GM19463 (cell line): ENCODE results near the gene IL20RB.

Experiments
- ATAC-seq: cut with Tn5 transposase; IDR thresholded peaks from one replicate; pipeline ENCODE4 v1.9.1; 2021; ENCODE audit warnings: mild to moderate bottlenecking, moderate library complexity; ENCODE audit not compliant: unreplicated experiment

The IL20RB gene, protein sequence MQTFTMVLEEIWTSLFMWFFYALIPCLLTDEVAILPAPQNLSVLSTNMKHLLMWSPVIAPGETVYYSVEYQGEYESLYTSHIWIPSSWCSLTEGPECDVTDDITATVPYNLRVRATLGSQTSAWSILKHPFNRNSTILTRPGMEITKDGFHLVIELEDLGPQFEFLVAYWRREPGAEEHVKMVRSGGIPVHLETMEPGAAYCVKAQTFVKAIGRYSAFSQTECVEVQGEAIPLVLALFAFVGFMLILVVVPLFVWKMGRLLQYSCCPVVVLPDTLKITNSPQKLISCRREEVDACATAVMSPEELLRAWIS

GRCh38 chr3:136957751-136958288, at the start of gene IL20RB:
Gene IL20RB (plus strand): TSS chr3:136957983. CDS start chr3:136958114, 131 bp downstream.
- ATAC-seq: no peak

- no peak for ATAC-seq
Measured at GRCh38 chr3:136908297-136908696, 49.5 kb upstream of the IL20RB start.

- ATAC-seq: peak; percentile 62
Measured at GRCh38 chr3:136909187-136909586, 48.6 kb upstream of the IL20RB start.

GRCh38 chr3:136910697-136911096, 47.1 kb upstream of the IL20RB start:
- ATAC-seq: no peak

DNA sequence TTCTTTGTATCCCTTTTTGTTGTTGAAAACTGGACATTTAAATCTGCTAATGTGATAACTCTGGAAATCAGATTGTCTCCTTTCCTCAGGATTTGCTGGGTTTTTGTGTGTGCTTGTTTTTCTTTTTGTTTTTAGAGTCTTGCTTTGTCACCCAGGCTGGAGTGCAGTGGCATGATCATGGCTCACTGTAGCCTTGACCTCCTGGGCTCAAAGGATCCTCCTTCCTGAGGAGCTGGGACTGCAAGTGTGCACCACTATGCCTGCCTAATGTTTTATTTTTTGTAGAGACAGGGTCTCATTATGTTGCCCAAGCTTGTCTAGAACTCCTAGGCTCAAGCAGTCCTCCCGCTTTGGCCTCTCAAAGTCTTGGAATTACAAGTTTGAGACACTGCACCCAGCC, 44.6 kb upstream of the IL20RB start:
- no peak for ATAC-seq

DNA sequence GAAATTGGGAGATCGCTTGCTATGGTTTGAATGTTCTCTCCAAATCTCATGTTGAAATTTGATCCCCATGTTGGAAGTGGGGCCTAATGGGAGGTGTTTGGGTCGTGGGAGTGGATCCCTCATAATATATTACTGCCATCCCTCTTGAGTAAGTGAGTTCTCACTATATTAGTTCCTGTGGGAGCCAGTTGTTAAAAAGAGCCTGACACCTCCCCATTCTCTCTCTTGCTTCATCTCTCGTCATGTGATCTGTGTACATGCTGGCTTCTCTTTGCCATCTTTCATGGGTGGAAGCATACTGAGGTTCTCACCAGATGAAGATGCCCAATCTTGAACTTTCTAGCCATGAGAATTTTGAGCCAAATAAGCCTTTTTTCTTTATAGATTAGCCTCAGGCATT, 43.0 kb upstream of the IL20RB start:
- no peak for ATAC-seq

GRCh38 chr3:136916223-136916622, 41.6 kb upstream of the IL20RB start:
- ATAC-seq: no peak

DNA sequence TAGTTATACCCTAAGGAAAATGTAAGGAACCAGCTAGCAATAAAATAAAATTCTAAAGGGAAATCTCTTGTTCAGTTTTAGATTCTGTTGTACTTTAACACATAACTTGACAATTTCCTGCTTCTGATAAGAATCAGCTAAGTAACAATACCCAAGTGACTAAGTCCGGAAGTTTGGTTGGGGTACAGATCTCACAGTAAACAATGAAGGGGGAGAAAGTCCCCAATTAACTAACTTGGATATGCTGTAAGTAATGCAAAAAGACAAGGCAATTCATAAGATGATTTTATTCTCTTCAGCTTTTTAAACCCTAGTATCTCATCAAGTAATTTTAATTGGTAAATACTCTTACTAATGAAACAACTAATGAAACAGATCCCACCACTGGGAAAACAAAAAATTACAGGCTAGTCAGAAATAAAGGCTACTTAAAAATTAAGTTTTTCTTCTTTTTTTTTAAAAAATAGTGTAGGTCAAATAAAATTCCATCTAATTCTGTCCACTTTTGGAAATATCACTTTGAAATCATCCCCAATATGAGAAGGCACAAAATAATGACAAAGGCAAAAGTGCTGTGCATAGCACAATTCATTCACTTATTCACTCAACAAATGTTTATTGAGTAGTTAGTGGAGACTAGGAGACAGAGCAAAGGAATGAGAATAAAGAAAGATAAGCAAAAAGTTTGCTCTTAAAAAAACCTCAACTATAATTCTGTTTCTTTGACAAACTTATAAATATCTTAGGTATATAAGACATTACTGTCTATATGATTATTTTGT, 37.8 kb upstream of the IL20RB start:
- ATAC-seq: peak; percentile 48

GRCh38 chr3:136920904-136921611, 36.7 kb upstream of the IL20RB start:
- no peak for ATAC-seq

DNA sequence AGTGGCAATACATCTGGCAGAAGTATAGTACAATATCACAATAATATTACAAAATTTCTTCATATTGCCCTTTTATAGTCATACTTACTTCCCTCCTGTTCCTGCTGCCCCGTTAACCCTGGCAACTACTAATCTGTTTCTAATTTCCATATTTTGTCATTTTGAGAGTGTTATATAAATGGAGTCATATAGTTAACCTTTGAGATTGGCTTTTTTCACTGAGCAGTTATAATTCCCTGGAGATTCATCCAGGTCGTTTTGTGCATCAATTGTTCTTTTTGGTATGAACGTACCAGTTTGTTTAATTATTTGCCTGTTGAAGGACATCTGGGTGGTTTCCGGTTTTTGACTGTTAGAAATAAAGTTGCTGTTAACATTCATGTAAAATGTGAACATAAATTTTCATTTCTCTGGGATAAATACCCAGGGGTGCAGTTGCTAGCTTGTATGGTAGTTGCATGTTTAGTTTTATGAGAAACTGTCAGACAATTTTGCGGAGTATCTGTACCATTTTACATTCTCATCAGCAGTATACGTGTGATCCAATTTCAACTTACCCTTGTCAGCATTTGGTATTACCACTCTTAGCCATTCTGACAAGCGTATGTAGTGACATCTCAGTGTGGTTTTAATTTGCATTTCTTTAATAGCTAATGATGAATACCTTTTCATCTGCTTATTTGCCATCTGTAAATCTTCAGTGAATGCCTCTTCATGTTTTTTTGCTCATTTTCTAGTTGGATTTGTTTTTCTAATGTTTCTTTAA, 32.2 kb upstream of the IL20RB start:
- ATAC-seq: peak; percentile 52

GRCh38 chr3:136928240-136928639, 29.5 kb upstream of the IL20RB start:
- peak; percentile 56 for ATAC-seq

DNA sequence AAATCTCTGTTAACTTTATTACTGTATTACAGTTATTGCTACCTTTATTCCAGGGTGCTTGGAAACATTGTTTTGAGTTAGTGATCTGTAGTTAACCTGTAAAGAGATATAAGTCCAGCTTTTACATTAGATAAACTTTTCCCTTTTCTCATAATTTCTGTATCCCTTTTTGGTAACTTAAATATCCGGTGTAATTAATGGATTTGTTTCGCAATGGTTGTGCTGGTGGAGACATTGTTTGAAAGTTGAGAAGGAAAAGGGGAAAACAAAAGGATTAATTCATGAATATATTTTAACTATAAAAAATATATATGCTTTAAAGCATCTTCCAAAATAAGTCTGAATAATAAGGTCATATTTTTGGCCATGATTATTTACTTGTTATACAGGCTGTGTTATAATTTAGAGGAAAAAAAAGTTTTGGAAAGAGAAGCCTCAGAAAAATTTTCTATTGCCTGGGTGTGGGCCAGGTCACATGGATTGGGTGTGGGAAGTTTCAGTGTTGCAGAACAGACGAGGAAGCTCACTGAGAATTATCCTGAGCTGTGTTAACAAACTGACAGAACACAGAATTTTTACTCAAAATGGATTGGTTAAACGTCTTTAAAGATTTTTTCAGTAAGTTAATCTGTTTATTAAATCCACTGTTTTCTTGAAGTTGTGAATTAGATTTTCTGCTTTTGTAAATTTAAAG, 27.7 kb upstream of the IL20RB start:
- ATAC-seq: no peak

- no peak for ATAC-seq
Measured at GRCh38 chr3:136931606-136932005, 26.2 kb upstream of the IL20RB start.

GRCh38 chr3:136932523-136932922, 25.3 kb upstream of the IL20RB start:
- peak; percentile 55 for ATAC-seq

DNA sequence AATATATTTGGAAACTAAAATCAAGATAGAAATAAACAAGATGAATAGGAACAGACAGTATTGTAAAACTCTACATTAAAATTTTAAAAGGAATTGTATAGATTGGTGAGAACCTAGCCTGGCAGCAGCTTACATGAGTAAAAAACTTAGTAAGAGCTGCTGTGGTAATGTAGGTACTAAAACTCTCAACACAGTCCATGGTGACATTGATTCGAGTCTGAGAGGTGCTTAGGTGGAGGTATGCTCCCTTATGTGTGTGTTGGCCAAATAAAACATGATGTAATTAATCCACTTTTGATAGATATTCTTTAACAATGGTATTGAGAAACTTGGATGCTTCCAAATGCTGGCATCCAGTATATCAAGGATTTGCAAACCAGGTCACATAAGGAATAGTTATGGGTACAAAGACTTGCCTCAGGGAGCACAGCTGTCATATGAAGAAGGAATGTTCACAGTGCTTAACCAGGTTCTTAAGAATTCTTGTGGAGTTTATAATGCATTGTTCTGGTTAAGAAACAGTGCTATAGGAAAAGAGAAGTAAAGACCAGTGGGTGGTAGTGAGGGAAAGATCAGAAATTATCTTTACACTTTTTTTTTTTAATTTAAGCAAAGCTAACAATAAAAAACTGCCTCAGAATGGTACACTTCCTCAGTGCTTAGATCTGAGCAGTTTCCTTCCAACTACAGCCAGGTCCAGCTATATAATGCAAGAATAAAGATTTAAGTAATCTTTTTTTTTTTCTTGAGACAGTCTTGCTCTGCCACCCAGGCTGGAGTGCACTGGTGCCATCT, 24.6 kb upstream of the IL20RB start:
- ATAC-seq: peak; percentile 19

GRCh38 chr3:136937175-136937574, 20.6 kb upstream of the IL20RB start:
- ATAC-seq: no peak

- no peak for ATAC-seq
Measured at GRCh38 chr3:136937851-136938250, 19.9 kb upstream of the IL20RB start.

GRCh38 chr3:136938334-136938733, 19.4 kb upstream of the IL20RB start:
- no peak for ATAC-seq

GRCh38 chr3:136939489-136939888, 18.3 kb upstream of the IL20RB start:
- ATAC-seq: no peak
